ENCODE measurements around the gene PRDM10. TPM values are rescaled to one million over a fixed set of nuclear protein-coding genes. Genes with fewer than 3 reads are reported as not detected.
A peak's percentile ranks its signal among the peaks of the same experiment; 100 is the strongest.

PRDM10 gene
- total RNA-seq, 1 experiment from 2014 or later, result 6.5 TPM

DNA sequence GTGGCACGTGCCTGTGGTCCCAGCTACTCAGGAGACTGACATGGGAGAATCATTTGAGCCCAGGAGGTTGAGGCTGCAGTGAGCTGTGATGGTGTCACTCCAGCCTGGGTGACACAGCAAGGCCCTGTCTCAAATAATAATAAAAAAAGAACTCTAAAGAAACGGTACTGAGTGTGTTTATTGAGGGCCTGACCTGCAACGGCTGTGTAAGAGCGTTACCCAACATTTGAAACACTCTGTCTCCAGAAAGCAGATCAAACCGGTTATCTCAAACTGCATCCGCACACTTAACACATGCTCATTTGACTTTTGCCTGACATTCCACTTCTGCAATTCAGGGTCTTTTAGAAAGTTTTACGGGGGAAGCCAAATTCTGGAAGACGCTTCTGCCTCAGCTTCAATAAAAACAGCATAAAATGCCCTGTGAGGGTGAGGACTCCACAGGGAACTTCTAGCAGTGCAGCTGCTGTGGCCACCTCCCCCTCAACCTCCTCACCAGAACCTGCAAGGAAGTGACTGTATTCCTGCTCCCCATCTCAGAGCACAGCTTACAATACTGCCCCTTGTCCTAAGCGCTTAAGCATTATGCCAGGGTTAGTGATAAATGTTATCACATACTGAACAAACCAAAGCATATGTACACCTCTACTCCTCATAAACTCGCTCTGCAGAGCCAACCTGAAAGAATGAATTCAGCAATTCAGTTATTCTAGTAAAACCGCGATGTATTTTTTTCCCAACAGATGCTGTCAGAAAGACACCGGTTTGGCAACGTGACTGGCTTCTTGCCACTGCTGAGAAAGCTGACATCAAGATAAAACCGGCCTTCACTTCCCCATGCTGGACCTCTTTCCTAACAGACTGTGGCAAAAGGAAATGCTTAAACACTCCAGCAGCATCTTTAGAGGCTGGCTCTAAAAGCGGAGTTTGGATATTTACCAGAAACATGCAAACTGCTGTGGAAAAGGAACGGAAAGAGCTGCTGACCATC lies 52.2 kb downstream of the PRDM10 start:
- peak; percentile 27 for DNase-seq (ENCODE audit: low read depth)

DNA sequence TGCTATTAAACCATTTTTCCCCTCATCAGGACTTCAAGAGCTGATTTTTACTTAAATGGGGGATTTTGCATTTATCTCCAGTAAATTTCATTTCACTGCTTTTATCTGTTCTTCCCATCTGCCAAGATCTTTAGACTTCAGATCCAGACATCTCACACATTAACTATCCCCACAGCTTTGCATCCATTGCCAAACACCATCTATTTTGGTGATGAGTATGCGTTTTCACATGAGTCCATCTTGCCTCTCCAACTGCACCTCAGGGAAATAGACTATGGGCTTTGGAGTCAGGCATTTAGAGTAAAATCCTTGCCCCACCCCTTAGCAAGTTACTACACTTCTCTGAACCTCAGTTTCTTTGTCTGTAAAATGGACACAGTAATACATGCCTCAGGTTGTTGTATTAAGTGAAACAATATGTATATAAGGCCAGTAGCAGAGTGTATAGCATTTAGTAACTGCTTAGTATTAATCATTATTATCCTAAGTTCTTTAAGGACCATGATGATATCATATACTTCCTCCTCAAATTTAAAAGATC lies 53.6 kb downstream of the PRDM10 start:
- DNase-seq (ENCODE audit: low read depth), result no peak

DNA sequence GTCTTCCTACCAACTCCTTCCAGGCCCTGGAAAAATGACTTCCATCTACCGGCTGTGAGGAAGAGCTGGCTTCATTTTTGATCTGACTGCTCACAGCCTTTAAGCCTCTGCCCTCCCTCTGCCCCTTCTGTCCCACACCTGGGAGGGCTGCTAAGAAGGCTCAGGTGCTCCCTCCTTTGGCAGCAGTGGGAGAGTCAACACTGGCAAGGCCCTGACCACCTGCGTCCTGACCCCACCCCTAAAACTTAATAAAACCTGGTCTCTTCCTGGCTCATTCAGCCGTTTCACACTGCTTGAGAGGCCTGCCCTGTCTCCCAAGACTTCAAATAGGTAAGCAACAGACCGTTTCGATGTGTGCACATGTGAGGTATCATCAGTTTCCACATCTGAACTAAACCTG lies 55.2 kb downstream of the PRDM10 start:
- DNase-seq (ENCODE audit: low read depth), result no peak

GRCh38 chr11:129946965-129947364 lies 55.7 kb downstream of the PRDM10 start:
- no peak for DNase-seq (ENCODE audit: low read depth)

DNA sequence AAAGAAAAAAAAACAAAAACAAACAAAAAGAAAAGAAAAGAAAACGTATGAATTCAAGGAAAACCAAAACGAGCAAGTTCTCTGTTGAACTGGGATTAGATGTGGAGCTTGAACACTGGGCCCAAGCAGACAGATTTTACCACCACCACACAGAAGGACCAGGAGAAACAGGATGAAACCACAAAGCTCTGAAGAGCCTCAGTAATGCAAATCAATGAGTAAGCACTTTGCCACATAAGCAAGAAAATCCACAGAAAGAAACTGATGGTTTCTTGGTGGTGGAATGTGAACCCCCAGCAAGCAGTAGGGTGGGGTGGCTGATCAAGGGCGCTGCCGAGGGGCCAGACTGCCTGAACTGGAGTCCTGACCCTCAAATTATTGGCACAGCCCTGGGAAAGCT lies 56.4 kb downstream of the PRDM10 start:
- peak; percentile 12 for DNase-seq (ENCODE audit: low read depth)

- no peak for DNase-seq (ENCODE audit: low read depth)
Measured at GRCh38 chr11:129945373-129945772, 57.3 kb downstream of the PRDM10 start.

GRCh38 chr11:129944696-129945095 lies 57.9 kb downstream of the PRDM10 start:
- no peak for DNase-seq (ENCODE audit: low read depth)

DNA sequence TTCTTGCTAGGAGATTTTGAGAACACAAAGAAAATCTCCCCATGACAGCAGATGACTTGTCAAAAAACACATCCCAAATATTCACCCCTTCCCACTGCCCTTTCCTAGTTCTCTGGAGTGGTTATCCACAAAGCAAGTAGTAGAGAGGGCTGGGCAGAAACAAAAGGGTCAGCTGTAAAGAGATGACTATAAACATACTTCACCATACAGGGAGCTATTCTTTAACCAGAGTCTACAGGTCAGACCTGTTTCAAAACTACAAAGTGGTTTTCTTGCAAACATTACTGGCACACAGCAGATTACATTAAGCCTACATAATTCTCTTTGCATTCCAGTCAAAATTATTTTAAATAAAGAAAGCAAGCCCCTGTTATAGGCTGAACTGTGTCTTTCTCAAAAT lies 59.6 kb downstream of the PRDM10 start:
- no peak for DNase-seq (ENCODE audit: low read depth)

DNA sequence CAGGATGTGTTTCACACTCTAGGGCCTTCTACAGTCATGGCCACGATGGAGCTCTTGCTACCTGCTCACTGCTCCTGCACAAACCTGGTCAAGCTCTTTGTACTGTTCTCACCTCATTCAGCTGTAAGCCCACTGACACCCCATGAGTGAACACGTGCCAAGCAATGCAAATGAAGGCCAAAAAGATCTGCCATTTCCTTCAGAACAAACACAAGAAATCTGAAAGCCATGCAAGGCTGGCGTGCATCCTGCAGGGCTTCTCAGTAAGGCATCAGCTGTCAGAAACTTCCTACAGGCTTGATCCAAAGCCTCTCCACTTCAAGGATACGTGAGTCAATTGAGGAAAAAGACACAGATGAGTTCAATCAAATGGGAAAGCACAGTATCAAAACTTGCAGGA lies 63.1 kb downstream of the PRDM10 start:
- no peak for DNase-seq (ENCODE audit: low read depth)

DNA sequence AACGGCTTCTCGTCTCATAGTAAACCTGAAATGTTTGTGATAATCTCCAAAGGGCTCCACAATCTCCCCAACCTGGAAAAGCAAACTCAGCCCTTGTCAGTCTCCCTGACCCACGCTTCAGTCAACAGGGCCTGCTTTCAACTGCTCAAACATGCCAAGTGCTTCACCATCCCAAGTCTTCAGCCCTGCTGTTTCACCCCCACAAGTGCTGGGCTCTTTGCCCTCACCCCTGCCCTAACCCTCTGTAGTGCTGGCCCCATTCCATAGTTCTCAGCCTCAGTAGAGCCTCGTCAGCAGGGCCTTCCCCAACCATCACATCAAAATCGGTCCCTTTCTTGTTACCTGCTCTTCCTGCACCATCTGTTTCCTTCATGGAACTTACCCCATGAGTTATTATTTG lies 63.9 kb downstream of the PRDM10 start:
- DNase-seq (ENCODE audit: low read depth), result no peak

- DNase-seq (ENCODE audit: low read depth), result no peak
Measured at GRCh38 chr11:129937592-129938238, 64.9 kb downstream of the PRDM10 start.

DNA sequence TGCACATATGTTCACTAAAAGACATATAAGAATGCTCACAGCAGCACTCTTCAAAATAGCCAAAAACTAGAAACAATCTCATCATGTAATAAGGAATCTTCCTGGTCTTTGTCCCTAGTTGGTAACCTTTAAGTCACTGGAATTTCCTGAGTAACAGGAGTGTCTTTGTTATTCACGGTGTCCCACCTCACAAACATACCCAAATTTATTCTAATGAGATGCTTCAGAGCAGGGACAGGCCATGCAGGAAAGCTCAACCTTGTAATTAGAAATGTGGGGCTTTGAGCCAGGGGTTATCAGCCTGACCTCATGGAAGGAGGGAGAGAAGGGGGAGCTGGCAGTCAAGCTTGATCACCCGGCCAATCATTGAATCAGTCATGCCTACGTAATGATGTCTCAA lies 66.9 kb downstream of the PRDM10 start:
- DNase-seq (ENCODE audit: low read depth), result no peak

DNA sequence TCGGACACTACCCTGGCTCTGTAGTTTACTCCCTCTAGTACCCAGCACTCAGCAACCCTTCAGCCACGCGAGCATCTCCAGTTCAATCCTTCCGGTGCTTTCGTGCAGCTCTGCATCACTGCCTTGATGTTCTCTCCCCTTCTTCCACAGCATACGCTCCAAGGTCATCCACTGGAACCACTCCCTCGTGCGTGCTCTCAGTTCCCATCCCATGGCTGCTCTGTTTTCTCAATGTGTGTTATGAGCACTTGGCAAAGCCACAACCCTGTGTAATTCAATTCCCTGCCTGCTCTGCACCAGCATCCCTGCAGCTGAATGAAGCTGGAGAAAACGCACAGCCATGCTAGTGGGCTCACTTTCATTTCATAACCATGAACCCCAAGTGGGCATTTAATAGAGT lies 68.7 kb downstream of the PRDM10 start:
- no peak for DNase-seq (ENCODE audit: low read depth)

- no peak for DNase-seq (ENCODE audit: low read depth)
Measured at GRCh38 chr11:129933262-129933661, 69.4 kb downstream of the PRDM10 start.

DNA sequence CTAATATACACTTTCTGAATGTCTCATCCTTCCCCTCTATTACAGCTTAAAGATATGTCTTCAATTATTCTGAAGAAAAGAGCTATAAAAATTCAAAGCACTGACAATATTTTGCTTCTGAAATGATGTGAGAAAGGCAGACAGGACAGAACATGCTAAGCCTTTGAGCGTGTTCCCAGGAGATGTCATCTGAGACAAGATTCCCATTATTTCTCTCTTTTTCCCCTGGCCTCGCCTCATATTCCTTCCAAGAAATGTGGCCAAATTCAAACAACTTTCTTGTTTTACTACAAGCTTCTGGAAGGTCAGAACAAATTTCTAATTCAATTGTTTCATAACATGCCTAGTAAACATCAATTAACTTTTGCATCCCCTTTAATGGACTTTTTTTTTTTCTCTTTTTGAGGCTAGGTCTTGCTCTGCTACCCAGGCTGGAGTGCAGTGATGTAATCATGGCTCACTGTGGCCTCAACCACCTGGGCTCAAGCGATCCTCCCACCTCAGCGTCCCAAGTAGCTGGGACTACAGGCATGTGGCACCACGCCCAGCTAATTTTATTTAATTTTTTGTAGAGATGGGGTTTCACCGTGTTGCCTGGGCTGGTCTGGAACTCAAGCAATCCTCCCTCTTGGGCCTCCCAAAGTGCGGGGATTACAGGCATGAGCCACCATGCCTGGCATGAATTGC lies 70.1 kb downstream of the PRDM10 start:
- DNase-seq (ENCODE audit: low read depth), result no peak

GRCh38 chr11:129930743-129931142 lies 71.9 kb downstream of the PRDM10 start:
- no peak for DNase-seq (ENCODE audit: low read depth)

- DNase-seq (ENCODE audit: low read depth), result peak; percentile 6
Measured at GRCh38 chr11:129930296-129930695, 72.3 kb downstream of the PRDM10 start.

DNA sequence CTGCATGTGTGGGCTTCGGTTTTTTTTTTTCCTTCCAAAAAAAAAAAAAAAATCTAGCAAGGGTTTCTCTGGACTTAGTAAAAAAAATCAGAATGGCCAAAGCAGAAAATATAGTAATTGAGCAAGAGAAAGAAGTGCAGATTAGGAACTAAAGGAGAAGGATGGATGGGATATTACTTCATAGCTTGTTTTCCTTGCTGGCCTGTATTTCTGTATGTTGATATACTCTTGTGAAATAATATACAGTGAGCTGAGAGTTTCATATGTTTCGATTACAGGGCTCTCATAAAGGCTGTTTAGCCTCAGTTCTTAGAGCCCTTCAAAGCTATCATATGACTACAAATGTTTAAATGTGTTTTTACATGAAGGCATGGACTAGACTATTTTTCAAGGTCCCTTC lies 72.9 kb downstream of the PRDM10 start:
- no peak for DNase-seq (ENCODE audit: low read depth)

DNA sequence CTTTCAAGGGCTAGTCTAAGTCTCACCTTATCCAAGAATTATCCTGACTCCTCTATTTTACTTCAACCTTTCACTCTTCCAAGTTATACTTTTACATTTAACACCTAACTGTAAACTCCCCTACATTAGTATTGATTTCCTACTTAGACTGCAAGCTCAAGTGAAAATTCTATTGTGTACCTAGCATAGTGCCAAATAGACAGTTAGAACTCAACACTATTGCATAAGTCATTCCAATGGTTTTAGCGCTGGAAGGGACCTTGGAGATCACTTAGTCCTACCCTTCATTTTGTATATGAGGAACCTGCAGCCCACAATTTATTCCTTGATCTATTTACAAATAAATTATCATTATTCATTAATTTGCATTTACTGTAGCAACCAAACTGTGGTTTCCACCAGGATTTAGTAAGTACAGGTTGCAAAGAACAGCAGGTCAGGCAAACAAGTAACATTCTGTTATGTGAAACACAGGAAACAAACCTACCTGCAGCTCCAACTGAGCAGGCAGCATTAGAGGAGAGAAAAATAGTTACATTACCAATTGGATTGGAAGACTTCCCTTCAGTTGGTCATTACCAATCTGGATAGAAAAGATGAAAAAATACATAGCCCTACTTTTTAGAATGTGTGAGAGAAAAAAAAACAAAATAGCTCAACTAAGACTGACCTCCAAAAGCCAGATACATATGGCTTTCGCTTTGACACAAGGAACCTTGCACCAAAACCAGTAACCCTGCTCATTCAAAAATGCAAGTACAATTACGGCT lies 73.5 kb downstream of the PRDM10 start:
- no peak for DNase-seq (ENCODE audit: low read depth)

- DNase-seq (ENCODE audit: low read depth), result no peak
Measured at GRCh38 chr11:129922674-129923073, 80.0 kb downstream of the PRDM10 start.

GRCh38 chr11:129918361-129918760 lies 84.3 kb downstream of the PRDM10 start:
- no peak for DNase-seq (ENCODE audit: low read depth)

All from HT1080 (cell line).